ENCODE results near the gene TSPAN8.
"Not testable (repeated sequence)": the region's sequence is repeated elsewhere in the genome, so short reads cannot be mapped to it uniquely, and the experiment has no call there.

TSPAN8 gene

GRCh38 chr12:71159264-71159663 lies 1.5 kb upstream of the TSPAN8 start:
- no peaks in the 10 kb centered on the region for H3K36me3 ChIP-seq (replicated peaks)
- in situ Hi-C loops (cut with MboI; ENCODE audit: low sequenced_read_pairs): no loop called here
- H3K27me3 ChIP-seq (ENCODE audit: low read depth): 0 out of 2 replicates have a peak, but pooled peaks cover 2% of the 10 kb centered on the region
- no peaks in the 10 kb centered on the region for H3K4me1 ChIP-seq
- no peak overlapping the region for H3K4me3 ChIP-seq
- DNase-seq (ENCODE audit: low spot score in 2 of 2): no peak
- H3K9me3 ChIP-seq: no peaks in the 10 kb centered on the region

- in situ Hi-C loops (cut with MboI; ENCODE audit: low sequenced_read_pairs): no loop called here
- Histone ChIP-seq H3K4me3 (no peak overlapping the region), H3K4me1 (no peaks in the 10 kb centered on the region), H3K27me3 (ENCODE audit: low read depth) (0 out of 2 replicates have a peak, but pooled peaks cover 2% of the 10 kb centered on the region), H3K36me3 (replicated peaks) (no peaks in the 10 kb centered on the region), H3K9me3 (no peaks in the 10 kb centered on the region)
- no peak for DNase-seq (ENCODE audit: low spot score in 2 of 2)
Measured at GRCh38 chr12:71158361-71158882, 623 bp upstream of the TSPAN8 start.

GRCh38 chr12:71155225-71155624 lies 2.6 kb downstream of the TSPAN8 start:
- DNase-seq (ENCODE audit: low spot score in 2 of 2): no peak
- H3K4me1 ChIP-seq: no peaks in the 10 kb centered on the region
- H3K27me3 ChIP-seq (ENCODE audit: low read depth): 0 out of 2 replicates have a peak, but pooled peaks cover 2% of the 10 kb centered on the region
- in situ Hi-C loops (cut with MboI; ENCODE audit: low sequenced_read_pairs): no loop called here
- no peak overlapping the region for H3K4me3 ChIP-seq
- H3K9me3 ChIP-seq: no peaks in the 10 kb centered on the region
- no peaks in the 10 kb centered on the region for H3K36me3 ChIP-seq (replicated peaks)

GRCh38 chr12:71152851-71153250 lies 4.9 kb downstream of the TSPAN8 start:
- H3K9me3 ChIP-seq: no peaks in the 10 kb centered on the region
- in situ Hi-C loops (cut with MboI; ENCODE audit: low sequenced_read_pairs): no loop called here

GRCh38 chr12:71150041-71150440 lies 7.8 kb downstream of the TSPAN8 start:
- H3K4me3 ChIP-seq; H3K9me3 ChIP-seq; H3K36me3 ChIP-seq (replicated peaks); H3K4me1 ChIP-seq; H3K27me3 ChIP-seq (ENCODE audit: low read depth); in situ Hi-C loops (cut with MboI; ENCODE audit: low sequenced_read_pairs); DNase-seq (ENCODE audit: low spot score in 2 of 2): not testable (repeated sequence)

More at GRCh38 chr12:71152851-71153250, 4.9 kb downstream of the TSPAN8 start:
- no peaks in the 10 kb centered on the region for H3K27me3 ChIP-seq (ENCODE audit: low read depth)
- DNase-seq (ENCODE audit: low spot score in 2 of 2): no peak
- no peaks in the 10 kb centered on the region for H3K4me1 ChIP-seq
- H3K36me3 ChIP-seq (replicated peaks): no peaks in the 10 kb centered on the region
- no peak overlapping the region for H3K4me3 ChIP-seq

GRCh38 chr12:71144682-71145081 lies 13.1 kb downstream of the TSPAN8 start:
- in situ Hi-C loops (cut with MboI; ENCODE audit: low sequenced_read_pairs): no loop called here
- Histone ChIP-seq H3K9me3 (no peaks in the 10 kb centered on the region), H3K36me3 (replicated peaks) (no peaks in the 10 kb centered on the region), H3K27me3 (ENCODE audit: low read depth) (no peaks in the 10 kb centered on the region), H3K4me3 (no peak overlapping the region), H3K4me1 (no peaks in the 10 kb centered on the region)
- DNase-seq (ENCODE audit: low spot score in 2 of 2): no peak

GRCh38 chr12:71142956-71143355 lies 14.8 kb downstream of the TSPAN8 start:
- Histone ChIP-seq H3K36me3 (replicated peaks) (no peaks in the 10 kb centered on the region), H3K4me3 (no peak overlapping the region), H3K9me3 (no peaks in the 10 kb centered on the region), H3K27me3 (ENCODE audit: low read depth) (no peaks in the 10 kb centered on the region), H3K4me1 (no peaks in the 10 kb centered on the region)
- in situ Hi-C loops (cut with MboI; ENCODE audit: low sequenced_read_pairs): no loop called here
- DNase-seq (ENCODE audit: low spot score in 2 of 2): no peak

- Histone ChIP-seq H3K27me3 (ENCODE audit: low read depth) (no peaks in the 10 kb centered on the region), H3K4me3 (no peak overlapping the region), H3K36me3 (replicated peaks) (no peaks in the 10 kb centered on the region), H3K9me3 (no peaks in the 10 kb centered on the region), H3K4me1 (no peaks in the 10 kb centered on the region)
- no peak for DNase-seq (ENCODE audit: low spot score in 2 of 2)
- in situ Hi-C loops (cut with MboI; ENCODE audit: low sequenced_read_pairs): no loop called here
Measured at GRCh38 chr12:71142016-71142415, 15.8 kb downstream of the TSPAN8 start.

- Histone ChIP-seq H3K4me1 (no peaks in the 10 kb centered on the region), H3K9me3 (no peaks in the 10 kb centered on the region), H3K27me3 (ENCODE audit: low read depth) (no peaks in the 10 kb centered on the region), H3K4me3 (no peak overlapping the region), H3K36me3 (replicated peaks) (no peaks in the 10 kb centered on the region)
- in situ Hi-C loops (cut with MboI; ENCODE audit: low sequenced_read_pairs): no loop called here
- DNase-seq (ENCODE audit: low spot score in 2 of 2): no peak
Measured at GRCh38 chr12:71141378-71141926, 16.3 kb downstream of the TSPAN8 start.

GRCh38 chr12:71139153-71139735 lies 18.6 kb downstream of the TSPAN8 start:
- Histone ChIP-seq H3K9me3 (no peaks in the 10 kb centered on the region), H3K27me3 (ENCODE audit: low read depth) (no peaks in the 10 kb centered on the region), H3K4me1 (no peaks in the 10 kb centered on the region), H3K4me3 (no peak overlapping the region), H3K36me3 (replicated peaks) (no peaks in the 10 kb centered on the region)
- in situ Hi-C loops (cut with MboI; ENCODE audit: low sequenced_read_pairs): no loop called here
- no peak for DNase-seq (ENCODE audit: low spot score in 2 of 2)

- Histone ChIP-seq H3K4me3 (no peak overlapping the region), H3K4me1 (no peaks in the 10 kb centered on the region), H3K27me3 (ENCODE audit: low read depth) (no peaks in the 10 kb centered on the region), H3K36me3 (replicated peaks) (no peaks in the 10 kb centered on the region), H3K9me3 (no peaks in the 10 kb centered on the region)
- no peak for DNase-seq (ENCODE audit: low spot score in 2 of 2)
- in situ Hi-C loops (cut with MboI; ENCODE audit: low sequenced_read_pairs): no loop called here
Measured at GRCh38 chr12:71138011-71138410, 19.8 kb downstream of the TSPAN8 start.

GRCh38 chr12:71135812-71136176 lies 22.0 kb downstream of the TSPAN8 start:
- Histone ChIP-seq H3K27me3 (ENCODE audit: low read depth) (no peaks in the 10 kb centered on the region), H3K9me3 (no peaks in the 10 kb centered on the region), H3K36me3 (replicated peaks) (no peaks in the 10 kb centered on the region), H3K4me3 (no peak overlapping the region), H3K4me1 (no peaks in the 10 kb centered on the region)
- in situ Hi-C loops (cut with MboI; ENCODE audit: low sequenced_read_pairs): no loop called here
- no peak for DNase-seq (ENCODE audit: low spot score in 2 of 2)

GRCh38 chr12:71135077-71135811 lies 22.6 kb downstream of the TSPAN8 start:
- Histone ChIP-seq H3K36me3 (replicated peaks) (no peaks in the 10 kb centered on the region), H3K27me3 (ENCODE audit: low read depth) (no peaks in the 10 kb centered on the region), H3K4me3 (no peak overlapping the region), H3K9me3 (no peaks in the 10 kb centered on the region), H3K4me1 (no peaks in the 10 kb centered on the region)
- no peak for DNase-seq (ENCODE audit: low spot score in 2 of 2)
- in situ Hi-C loops (cut with MboI; ENCODE audit: low sequenced_read_pairs): no loop called here

GRCh38 chr12:71134405-71134804 lies 23.4 kb downstream of the TSPAN8 start:
- DNase-seq (ENCODE audit: low spot score in 2 of 2): no peak
- Histone ChIP-seq H3K9me3 (no peaks in the 10 kb centered on the region), H3K4me3 (no peak overlapping the region), H3K4me1 (no peaks in the 10 kb centered on the region), H3K36me3 (replicated peaks) (no peaks in the 10 kb centered on the region), H3K27me3 (ENCODE audit: low read depth) (no peaks in the 10 kb centered on the region)
- in situ Hi-C loops (cut with MboI; ENCODE audit: low sequenced_read_pairs): no loop called here

Data from HAP-1 (cell line).